Esophagus muscularis mucosa (tissue), 4 donors: ENCODE data around the gene BMPR1B. TPM values are rescaled to one million over a fixed set of nuclear protein-coding genes. Genes with fewer than 3 reads are reported as not detected.

Experiments used
- DNase-seq: peaks from one replicate; pipeline ENCODE4 v3.0.0-alpha.2; 2017; ENCODE audit errors: extremely low spot score
- H3K27ac ChIP-seq, 4 donors: fragments of 200-600 bp; sonication (generic); replicated peaks in 1 of 4; 1 replicate in 3 of 4; 2 replicates in 1 of 4; pipeline ENCODE4 v1.5.1; 2016 to 2019; ENCODE audit warnings: mild to moderate bottlenecking in 1 of 4
- H3K27me3 ChIP-seq, 4 donors: fragments of 200-600 bp; sonication (generic); one replicate each; pipeline versions ENCODE4 v1.5.1 to v1.6.0; 2016 to 2019
- H3K36me3 ChIP-seq, 4 donors: fragments of 200-600 bp; sonication (generic); one replicate each; pipeline ENCODE4 v1.5.1; 2016 to 2019
- H3K4me1 ChIP-seq, 4 donors: fragments of 200-600 bp; sonication (generic); one replicate each; pipeline ENCODE4 v1.5.1; 2016 to 2019
- H3K4me3 ChIP-seq, 4 donors: fragments of 200-600 bp; sonication (generic); 1 replicate in 2 of 4; 2 replicates in 2 of 4; pipeline ENCODE4 v1.5.1; 2016 to 2019; ENCODE audit warnings: mild to moderate bottlenecking in 4 of 4, moderate library complexity in 1 of 4
- H3K9me3 ChIP-seq, 4 donors: fragments of 200-600 bp; sonication (generic); 1 replicate in 3 of 4; 2 replicates in 1 of 4; pipeline ENCODE4 v1.5.1; 2016 to 2019
- CTCF ChIP-seq, 3 experiments: fragments of 200-600 bp in 2 of 3; fragments of 450-650 bp in 1 of 3; sonication (generic) in 2 of 3; IDR thresholded peaks; one replicate each; pipeline ENCODE4 v1.5.1; 2017 to 2019; ENCODE audit warnings: antibody characterized with exemption in 3 of 3, mild to moderate bottlenecking in 2 of 3, moderate library complexity in 1 of 3
- EP300 ChIP-seq: sonication (generic); formaldehyde crosslinking; IDR thresholded peaks from one replicate; pipeline ENCODE4 v1.6.1; 2017; ENCODE audit warnings: antibody characterized with exemption
- POLR2A ChIP-seq: fragments of 450-650 bp; IDR thresholded peaks from one replicate; pipeline ENCODE4 v1.6.1; 2017; ENCODE audit warnings: antibody characterized with exemption, moderate library complexity, mild to moderate bottlenecking, low read depth
- POLR2AphosphoS5 ChIP-seq, 2 donors: sonication (generic); formaldehyde crosslinking; IDR thresholded peaks; one replicate each; pipeline ENCODE4 v1.6.1; 2017; ENCODE audit warnings: antibody characterized with exemption in 2 of 2
- WGBS: methylation state at CpG from one replicate; pipeline ENCODE4 v1.1.5; 2018; 5-methylcytosine and 5-hydroxymethylcytosine counted together
- intact Hi-C: fragments of 100-400 bp; cut with DNase I; formaldehyde crosslinking; loops from one replicate; pipeline ENCODE4 v1.15.1; 2023
- total RNA-seq, 4 donors: library from RNA; depleted of rRNA; stranded (reverse); fragments of >200 nt; gene quantifications; one replicate each; pipeline versions ENCODE4 v1.1.0 to v1.2.1, GENCODE V29; 2016

Gene BMPR1B
- total RNA-seq, 4 donors from 2014 or later, result 11.3 to 22.0 (median 17.6) TPM

GRCh38 chr4:94841864-94842221, 84.1 kb downstream of the BMPR1B start:
- Histone ChIP-seq H3K4me1 (peaks cover 0 to 4% (median 0%) of the 10 kb centered on the region in 4 donors), H3K27ac (no peak overlapping the region), H3K27me3 (no peaks in the 10 kb centered on the region), H3K4me3 (no peak overlapping the region), H3K36me3 (no peaks in the 10 kb centered on the region), H3K9me3 (peaks cover 0 to 4% (median 0%) of the 10 kb centered on the region in 4 donors)
- no peak for TF ChIP-seq POLR2A
- no peak for TF ChIP-seq POLR2AphosphoS5 (IDR thresholded peaks at IDR 0.05)
- TF ChIP-seq EP300, result no peak
- TF ChIP-seq CTCF (IDR thresholded peaks at IDR 0.05), result no peak
- WGBS, result 88% methylated on average over 3 of the region's 3 CpGs
- no peak for DNase-seq
- intact Hi-C loops, result no loop called here

- Histone ChIP-seq H3K4me3 (no peak overlapping the region), H3K9me3 (peaks cover 0 to 4% (median 0%) of the 10 kb centered on the region in 4 donors), H3K36me3 (no peaks in the 10 kb centered on the region), H3K27me3 (no peaks in the 10 kb centered on the region), H3K27ac (no peak overlapping the region), H3K4me1 (peaks cover 0 to 4% (median 0%) of the 10 kb centered on the region in 4 donors)
- intact Hi-C loops, result no loop called here
- DNase-seq, result no peak
- no peak for TF ChIP-seq POLR2AphosphoS5 (IDR thresholded peaks at IDR 0.05)
- TF ChIP-seq POLR2A, result no peak
- no peak for TF ChIP-seq EP300
Measured at GRCh38 chr4:94843216-94843615, 85.5 kb downstream of the BMPR1B start.

- no peak for DNase-seq
- 92% methylated on average over 3 of the region's 3 CpGs for WGBS
- Histone ChIP-seq H3K9me3 (peaks cover 0 to 4% (median 0%) of the 10 kb centered on the region in 4 donors), H3K4me3 (no peak overlapping the region), H3K27ac (no peak overlapping the region), H3K36me3 (no peaks in the 10 kb centered on the region), H3K27me3 (no peaks in the 10 kb centered on the region), H3K4me1 (peaks cover 0 to 5% (median 0%) of the 10 kb centered on the region in 4 donors)
- TF ChIP-seq EP300 (no peak), CTCF (IDR thresholded peaks at IDR 0.05) (no peak), POLR2AphosphoS5 (IDR thresholded peaks at IDR 0.05) (no peak), POLR2A (no peak)
- intact Hi-C loops, result no loop called here
Measured at GRCh38 chr4:94848326-94848725, 90.6 kb downstream of the BMPR1B start.

- TF ChIP-seq EP300 (no peak), POLR2AphosphoS5 (IDR thresholded peaks at IDR 0.05) (no peak), POLR2A (no peak), CTCF (IDR thresholded peaks at IDR 0.05) (no peak)
- WGBS, result 77% methylated on average over 2 of the region's 2 CpGs
- no peak overlapping the region for H3K27ac ChIP-seq
- no peaks in the 10 kb centered on the region for H3K27me3 ChIP-seq
- peaks cover 0 to 5% (median 0%) of the 10 kb centered on the region in 4 donors for H3K4me1 ChIP-seq
- no peak for DNase-seq
- peaks cover 0 to 4% (median 0%) of the 10 kb centered on the region in 4 donors for H3K9me3 ChIP-seq
- intact Hi-C loops, result no loop called here
- H3K36me3 ChIP-seq, result no peaks in the 10 kb centered on the region
- no peak overlapping the region for H3K4me3 ChIP-seq
Measured at GRCh38 chr4:94849901-94850300, 92.1 kb downstream of the BMPR1B start.

- Histone ChIP-seq H3K27ac (no peak overlapping the region), H3K36me3 (no peaks in the 10 kb centered on the region), H3K9me3 (no peaks in the 10 kb centered on the region), H3K27me3 (no peaks in the 10 kb centered on the region), H3K4me3 (no peak overlapping the region), H3K4me1 (peaks cover 0 to 8% (median 2%) of the 10 kb centered on the region in 4 donors)
- intact Hi-C loops, result no loop called here
- 30% methylated on average over 1 of the region's 1 CpG for WGBS
- DNase-seq, result no peak
- TF ChIP-seq CTCF (IDR thresholded peaks at IDR 0.05), result no peak
- TF ChIP-seq POLR2AphosphoS5 (IDR thresholded peaks at IDR 0.05), result no peak
- no peak for TF ChIP-seq POLR2A
- TF ChIP-seq EP300, result no peak
Measured at GRCh38 chr4:94852616-94853015, 94.9 kb downstream of the BMPR1B start.
